SK-N-SH (cell line): ENCODE results near the gene HMG20A.

Experiments used
- CTCF ChIP-seq: fragments of 200-600 bp; sonication (generic); IDR thresholded peaks from 2 replicates; pipeline ENCODE4 v1.6.1; 2017; ENCODE audit warnings: antibody characterized with exemption, mild to moderate bottlenecking, moderate library complexity
- EP300 ChIP-seq, 2 experiments: IDR thresholded peaks; 2 replicates each; pipeline versions ENCODE4 v1.4.0 to v1.6.1; 2012; ENCODE audit warnings: borderline replicate concordance in 1 of 2, low read depth in 1 of 2, low read length in 1 of 2
- EZH2phosphoT487 ChIP-seq: fragments of 200-600 bp; sonication (generic); IDR thresholded peaks from 2 replicates; pipeline ENCODE4 v1.6.1; 2017; ENCODE audit warnings: low read depth, mixed run types, mild to moderate bottlenecking, antibody characterized with exemption, moderate library complexity, borderline replicate concordance
- MAX ChIP-seq: IDR thresholded peaks from 2 replicates; pipeline ENCODE4 v1.4.0; 2012; ENCODE audit warnings: low read depth
- POLR2AphosphoS5 ChIP-seq: IDR thresholded peaks from 2 replicates; pipeline ENCODE4 v1.6.1; 2012; ENCODE audit warnings: low read depth, low read length
- ZBTB33 ChIP-seq: IDR thresholded peaks from 2 replicates; pipeline ENCODE4 v1.4.0; 2012; ENCODE audit warnings: low read depth, borderline replicate concordance

GRCh38 chr15:77483425-77484140 is 62.9 kb downstream of the HMG20A start:
- TF ChIP-seq POLR2AphosphoS5 (no peak), CTCF (no peak), EZH2phosphoT487 (no peak), EP300 (IDR thresholded peaks at IDR 0.05; ENCODE audit: borderline replicate concordance in 1 of 2, low read depth in 1 of 2, low read length in 1 of 2) (no peak), ZBTB33 (no peak), MAX (no peak)
